OCI-LY3 (cell line): ENCODE measurements around the gene PELO.
A peak's percentile ranks its signal among the peaks of the same experiment; 100 is the strongest.

Source experiments
- H2AFZ ChIP-seq: fragments of 200-600, 300-600 bp; shearing (Covaris generic); 2 replicates; pipeline ENCODE4 v1.6.0; 2014; ENCODE audit warnings: antibody characterized with exemption, low read depth, low read length
- H3K27ac ChIP-seq: fragments of 200-600, 300-600 bp; sonication (generic); 2 replicates; pipeline ENCODE4 v1.5.1; 2014; ENCODE audit warnings: mild to moderate bottlenecking, low read length, moderate library complexity, mixed read lengths
- H3K27me3 ChIP-seq: fragments of 200-600, 300-600 bp; sonication (generic); 2 replicates; pipeline ENCODE4 v1.6.1; 2014; ENCODE audit warnings: low read depth, low read length, mixed read lengths
- H3K36me3 ChIP-seq: fragments of 200-600, 300-600 bp; sonication (generic); replicated peaks from 2 replicates; pipeline ENCODE3; 2014; ENCODE audit warnings: low read depth, low read length, mixed read lengths
- H3K4me1 ChIP-seq: fragments of 300-600, 200-600 bp; sonication (generic); 2 replicates; pipeline ENCODE4 v1.6.1; 2014; ENCODE audit warnings: low read length, mixed read lengths
- H3K4me2 ChIP-seq: fragments of 200-600, 300-600 bp; sonication (generic); 2 replicates; pipeline ENCODE4 v1.6.1; 2014; ENCODE audit warnings: low read length, mixed read lengths
- H3K4me3 ChIP-seq: fragments of 300-600, 200-600 bp; sonication (generic); 2 replicates; pipeline ENCODE4 v1.5.1; 2014; ENCODE audit warnings: antibody characterized with exemption, mild to moderate bottlenecking, low read length, moderate library complexity
- H3K79me2 ChIP-seq: fragments of 300-600, 200-600 bp; shearing (Covaris generic); 2 replicates; pipeline ENCODE4 v1.6.1; 2014; ENCODE audit warnings: mild to moderate bottlenecking, low read length, mixed read lengths
- H3K9ac ChIP-seq: fragments of 300-600, 200-600 bp; shearing (Covaris generic); 2 replicates; pipeline ENCODE4 v1.6.0; 2014; ENCODE audit warnings: mild to moderate bottlenecking, low read length, moderate library complexity
- H3K9me3 ChIP-seq: fragments of 200-600, 300-600 bp; shearing (Covaris generic); 2 replicates; pipeline ENCODE4 v1.6.1; 2014; ENCODE audit warnings: low read length, mixed read lengths; ENCODE audit not compliant: insufficient read depth
- H4K20me1 ChIP-seq: fragments of 200-600, 300-600 bp; sonication (generic); 2 replicates; pipeline ENCODE4 v1.6.1; 2016; ENCODE audit warnings: low read length, mixed read lengths; ENCODE audit not compliant: insufficient read depth
- CTCF ChIP-seq: fragments of 200-600, 300-600 bp; sonication (generic); IDR thresholded peaks from 2 replicates; pipeline ENCODE4 v1.5.1; 2014; ENCODE audit warnings: antibody characterized with exemption, low read length, low read depth
- EZH2phosphoT487 ChIP-seq: fragments of 200-600 bp; shearing (Covaris generic); IDR thresholded peaks from 2 replicates; pipeline ENCODE4 v1.6.1; 2018; ENCODE audit warnings: antibody characterized with exemption, mixed run types, low read depth

Gene PELO

GRCh38 chr5:52760695-52761366, 26.9 kb upstream of the PELO start:
- Histone ChIP-seq H3K79me2 (no peaks in the 10 kb centered on the region), H3K4me2 (peak overlapping the region; percentile 39), H3K27ac (peak overlapping the region; percentile 75), H3K9me3 (peaks cover 5% of the 10 kb centered on the region; the same call in 1 of the 2 replicates), H3K36me3 (peaks cover 15% of the 10 kb centered on the region), H3K4me1 (peaks cover 18% of the 10 kb centered on the region), H2AFZ (no peak overlapping the region), H3K4me3 (peak overlapping the region; percentile 15; the same call in 1 of the 2 replicates), H3K27me3 (no peaks in the 10 kb centered on the region), H3K9ac (no peak overlapping the region; the same call in 1 of the 2 replicates), H4K20me1 (no peaks in the 10 kb centered on the region)
- TF ChIP-seq CTCF (no peak), EZH2phosphoT487 (no peak)

- Histone ChIP-seq H3K27me3 (no peaks in the 10 kb centered on the region), H2AFZ (0 out of 2 replicates have a peak overlapping the region, but pooled peaks have one; percentile 17), H3K4me1 (peaks cover 44% of the 10 kb centered on the region), H3K79me2 (no peaks in the 10 kb centered on the region), H4K20me1 (no peaks in the 10 kb centered on the region), H3K36me3 (peaks cover 3% of the 10 kb centered on the region), H3K4me3 (peak overlapping the region; percentile 38; the same call in 1 of the 2 replicates), H3K4me2 (peak overlapping the region; percentile 70), H3K9ac (peak overlapping the region; percentile 46; the same call in 1 of the 2 replicates), H3K27ac (peak overlapping the region; percentile 94), H3K9me3 (peaks cover 7% of the 10 kb centered on the region; the same call in 1 of the 2 replicates)
- no peak for TF ChIP-seq EZH2phosphoT487
- no peak for TF ChIP-seq CTCF
Observed at GRCh38 chr5:52767217-52767743, 20.4 kb upstream of the PELO start.

- Histone ChIP-seq H3K9ac (peak overlapping the region; percentile 46; the same call in 1 of the 2 replicates), H3K27me3 (no peaks in the 10 kb centered on the region; the same call in 1 of the 2 replicates), H3K4me1 (peaks cover 45% of the 10 kb centered on the region), H3K4me2 (peak overlapping the region; percentile 70), H2AFZ (no peak overlapping the region), H3K4me3 (peak overlapping the region; percentile 38; the same call in 1 of the 2 replicates), H3K27ac (peak overlapping the region; percentile 94), H3K79me2 (no peaks in the 10 kb centered on the region), H3K36me3 (peaks cover 3% of the 10 kb centered on the region), H4K20me1 (no peaks in the 10 kb centered on the region), H3K9me3 (peaks cover 7% of the 10 kb centered on the region; the same call in 1 of the 2 replicates)
- no peak for TF ChIP-seq CTCF
- no peak for TF ChIP-seq EZH2phosphoT487
Observed at GRCh38 chr5:52767766-52768480, 19.8 kb upstream of the PELO start.

- Histone ChIP-seq H4K20me1 (no peaks in the 10 kb centered on the region), H3K27ac (no peak overlapping the region), H3K27me3 (no peaks in the 10 kb centered on the region; the same call in 1 of the 2 replicates), H3K4me1 (peaks cover 47% of the 10 kb centered on the region), H3K79me2 (no peaks in the 10 kb centered on the region), H3K9me3 (peaks cover 7% of the 10 kb centered on the region; the same call in 1 of the 2 replicates), H3K36me3 (peaks cover 3% of the 10 kb centered on the region), H2AFZ (no peak overlapping the region), H3K4me3 (no peak overlapping the region), H3K4me2 (no peak overlapping the region), H3K9ac (no peak overlapping the region)
- no peak for TF ChIP-seq EZH2phosphoT487
- TF ChIP-seq CTCF, result no peak
Observed at GRCh38 chr5:52769061-52769460, 18.7 kb upstream of the PELO start.
